Endothelial cell (in vitro differentiated cells): ENCODE measurements around the gene NIM1K. TPM values are rescaled to one million over a fixed set of nuclear protein-coding genes. Genes with fewer than 3 reads are reported as not detected.

Source experiments
- DNase-seq: peaks from one replicate; pipeline ENCODE4 v3.0.0; 2021; ENCODE audit warnings: low spot score
- H3K27ac Mint-ChIP-seq: one replicate; pipeline ENCODE4 v1.8.0; 2021; ENCODE audit warnings: mixed read lengths, inconsistent platforms; ENCODE audit not compliant: unreplicated experiment
- H3K27me3 Mint-ChIP-seq: one replicate; pipeline ENCODE4 v1.8.0; 2021; ENCODE audit warnings: mild to moderate bottlenecking, moderate library complexity, mixed read lengths, inconsistent platforms; ENCODE audit not compliant: unreplicated experiment
- H3K36me3 Mint-ChIP-seq: one replicate; pipeline ENCODE4 v1.8.0; 2021; ENCODE audit warnings: mild to moderate bottlenecking, low read depth, mixed read lengths, inconsistent platforms; ENCODE audit not compliant: unreplicated experiment
- H3K4me1 Mint-ChIP-seq: one replicate; pipeline ENCODE4 v1.8.0; 2021; ENCODE audit warnings: mild to moderate bottlenecking, mixed read lengths, inconsistent platforms; ENCODE audit not compliant: unreplicated experiment
- H3K4me3 Mint-ChIP-seq: one replicate; pipeline ENCODE4 v1.8.0; 2021; ENCODE audit warnings: mild to moderate bottlenecking, mixed read lengths, inconsistent platforms; ENCODE audit not compliant: unreplicated experiment
- H3K9me3 Mint-ChIP-seq: one replicate; pipeline ENCODE4 v1.8.0; 2021; ENCODE audit warnings: mixed read lengths, inconsistent platforms; ENCODE audit not compliant: unreplicated experiment
- total RNA-seq: library from RNA; stranded (reverse); fragmentation: NEBNext Ultra II Directional; extraction: Animal tissue kit (Norgen Biotek cat#: 25700); gene quantifications from one replicate; pipeline ENCODE4 v1.2.1, GENCODE V29; 2021; ENCODE audit not compliant: unreplicated experiment
- TF ChIP-seq, protein P1 (sequence below): fragments of 200-600 bp; sonication (generic); IDR thresholded peaks from one replicate; pipeline ENCODE4 v1.5.0; 2021; ENCODE audit warnings: antibody characterized with exemption; ENCODE audit not compliant: unreplicated experiment

The NIM1K gene
- total RNA-seq, 1 donor from 2014 or later = 0.15 TPM

DNA sequence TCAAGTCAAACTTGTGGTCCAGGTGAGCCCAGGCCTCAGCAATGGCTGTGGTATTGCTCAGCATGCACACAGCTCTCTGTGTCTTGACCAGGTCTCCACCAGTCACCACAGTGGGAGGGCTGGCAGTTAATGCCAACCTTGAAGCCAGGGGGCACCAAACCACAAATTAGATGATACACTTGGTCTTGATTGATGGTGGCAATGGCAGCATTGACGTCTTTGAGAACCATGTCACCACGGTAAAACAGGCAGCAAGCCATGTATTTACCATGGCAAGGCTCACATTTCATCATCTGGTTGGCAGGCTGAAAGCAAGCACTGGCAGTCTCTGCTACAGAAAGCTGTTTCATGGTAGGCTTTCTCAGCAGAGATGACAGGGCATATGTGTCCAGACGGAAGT lies 40.0 kb downstream of the NIM1K start:
- Mint-ChIP-seq H3K4me3 (no peak overlapping the region), H3K4me1 (no peaks in the 10 kb centered on the region), H3K27me3 (peaks cover 1% of the 10 kb centered on the region), H3K36me3 (no peaks in the 10 kb centered on the region), H3K27ac (no peak overlapping the region), H3K9me3 (no peaks in the 10 kb centered on the region)
- TF ChIP-seq, protein P1, sequence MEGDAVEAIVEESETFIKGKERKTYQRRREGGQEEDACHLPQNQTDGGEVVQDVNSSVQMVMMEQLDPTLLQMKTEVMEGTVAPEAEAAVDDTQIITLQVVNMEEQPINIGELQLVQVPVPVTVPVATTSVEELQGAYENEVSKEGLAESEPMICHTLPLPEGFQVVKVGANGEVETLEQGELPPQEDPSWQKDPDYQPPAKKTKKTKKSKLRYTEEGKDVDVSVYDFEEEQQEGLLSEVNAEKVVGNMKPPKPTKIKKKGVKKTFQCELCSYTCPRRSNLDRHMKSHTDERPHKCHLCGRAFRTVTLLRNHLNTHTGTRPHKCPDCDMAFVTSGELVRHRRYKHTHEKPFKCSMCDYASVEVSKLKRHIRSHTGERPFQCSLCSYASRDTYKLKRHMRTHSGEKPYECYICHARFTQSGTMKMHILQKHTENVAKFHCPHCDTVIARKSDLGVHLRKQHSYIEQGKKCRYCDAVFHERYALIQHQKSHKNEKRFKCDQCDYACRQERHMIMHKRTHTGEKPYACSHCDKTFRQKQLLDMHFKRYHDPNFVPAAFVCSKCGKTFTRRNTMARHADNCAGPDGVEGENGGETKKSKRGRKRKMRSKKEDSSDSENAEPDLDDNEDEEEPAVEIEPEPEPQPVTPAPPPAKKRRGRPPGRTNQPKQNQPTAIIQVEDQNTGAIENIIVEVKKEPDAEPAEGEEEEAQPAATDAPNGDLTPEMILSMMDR = no peak
- DNase-seq = no peak

DNA sequence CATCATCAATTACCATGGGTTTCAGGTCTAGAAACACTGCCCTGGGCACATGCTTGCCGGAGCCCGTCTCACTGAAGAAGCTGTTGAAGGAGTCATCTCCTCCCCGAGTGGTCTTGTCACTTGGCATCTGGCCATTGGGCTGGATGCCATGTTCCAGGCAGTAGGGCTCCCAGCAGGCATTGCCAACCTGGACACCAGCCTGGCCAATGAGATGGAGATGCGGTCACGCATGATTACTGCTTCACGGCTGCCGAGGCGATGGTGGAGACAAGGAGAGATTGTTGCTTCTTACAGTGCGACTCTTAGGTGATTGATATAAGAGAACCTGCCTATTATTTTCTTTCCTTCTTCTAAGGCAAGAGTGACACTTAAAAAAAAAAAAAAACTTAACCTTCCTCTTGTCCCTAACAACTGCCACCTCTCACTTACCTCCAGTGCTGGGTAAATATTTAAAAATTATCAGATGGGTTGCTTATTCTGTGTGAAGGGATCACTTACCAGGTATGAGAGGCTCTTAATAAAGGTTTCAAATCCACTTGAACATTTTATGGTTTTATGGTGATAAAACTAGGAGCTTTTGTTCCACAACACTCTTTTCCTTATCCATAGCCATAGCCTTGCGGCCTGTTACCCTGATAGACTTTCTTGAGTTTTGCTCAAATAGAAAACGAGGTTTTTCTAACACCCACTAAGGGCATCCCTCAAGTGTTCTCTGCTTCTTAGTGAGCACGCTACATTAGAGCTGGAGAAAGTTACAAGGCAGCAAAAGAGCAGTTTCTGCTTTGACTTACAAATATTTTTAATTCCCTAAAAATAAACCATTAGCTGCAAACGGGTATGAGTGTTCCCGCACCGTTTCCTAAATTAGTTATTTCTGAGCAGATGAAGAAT lies 41.2 kb downstream of the NIM1K start:
- Mint-ChIP-seq H3K4me3 (no peak overlapping the region), H3K9me3 (no peaks in the 10 kb centered on the region), H3K27ac (no peak overlapping the region), H3K4me1 (no peaks in the 10 kb centered on the region), H3K27me3 (no peaks in the 10 kb centered on the region), H3K36me3 (no peaks in the 10 kb centered on the region)
- TF ChIP-seq, protein P1 = no peak
- DNase-seq = no peak

DNA sequence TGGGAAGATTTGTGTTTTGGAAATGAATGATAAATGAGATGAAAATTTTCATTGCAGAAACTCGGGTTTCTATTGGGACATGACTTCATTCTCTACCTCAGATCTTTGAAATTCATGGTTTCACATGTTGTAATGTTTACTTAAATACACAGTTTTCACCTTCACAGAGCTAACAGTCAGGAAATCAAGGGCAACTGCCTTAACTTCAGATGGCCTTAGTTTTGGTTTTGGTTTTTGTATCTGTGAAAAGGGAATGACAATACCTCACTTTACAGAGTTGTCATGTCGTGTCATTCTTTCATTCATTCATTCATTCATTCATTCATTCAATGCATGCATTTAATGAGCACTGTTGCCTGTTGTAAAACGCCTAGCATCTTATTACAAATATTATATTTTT lies 41.9 kb downstream of the NIM1K start:
- Mint-ChIP-seq H3K27me3 (no peaks in the 10 kb centered on the region), H3K36me3 (no peaks in the 10 kb centered on the region), H3K9me3 (no peaks in the 10 kb centered on the region), H3K27ac (no peak overlapping the region), H3K4me1 (no peaks in the 10 kb centered on the region), H3K4me3 (no peak overlapping the region)
- no peak for DNase-seq
- TF ChIP-seq, protein P1 = no peak

DNA sequence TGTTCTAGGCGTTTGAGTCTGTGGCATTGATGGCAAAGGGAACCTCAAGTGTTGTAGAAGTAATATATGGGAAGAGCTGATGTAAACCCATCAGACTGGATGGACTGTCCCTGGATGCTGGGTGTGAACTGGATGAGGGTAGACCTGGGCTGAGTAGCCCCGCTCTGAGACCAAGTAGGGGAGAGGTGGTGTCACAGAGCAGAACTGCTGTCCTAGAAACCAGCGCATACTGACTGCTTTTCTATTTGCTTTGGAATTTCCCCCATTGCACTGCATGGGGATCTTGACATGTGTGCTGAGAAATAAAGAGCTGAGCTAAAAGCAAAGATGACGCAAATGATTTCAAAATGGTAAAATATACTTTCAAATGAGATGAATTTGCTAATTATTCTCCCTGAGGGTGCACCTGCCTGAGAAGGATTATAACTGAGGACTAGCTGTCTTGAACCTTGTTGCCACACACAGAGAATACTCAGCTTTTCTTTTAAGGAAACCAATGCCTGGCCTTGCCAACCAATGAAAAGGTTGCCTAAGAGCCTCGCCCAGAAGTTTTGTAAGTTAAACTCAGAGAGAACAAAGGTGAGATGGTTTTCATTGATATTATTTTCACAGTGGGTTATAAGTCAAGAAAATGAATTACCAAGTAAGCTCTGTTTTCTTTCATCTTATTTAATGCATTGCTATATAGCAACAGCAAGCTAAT lies 44.8 kb downstream of the NIM1K start:
- no peaks in the 10 kb centered on the region for H3K36me3 Mint-ChIP-seq
- H3K27me3 Mint-ChIP-seq = peaks cover 2% of the 10 kb centered on the region
- no peaks in the 10 kb centered on the region for H3K9me3 Mint-ChIP-seq
- no peak for DNase-seq
- no peak overlapping the region for H3K4me3 Mint-ChIP-seq
- no peaks in the 10 kb centered on the region for H3K4me1 Mint-ChIP-seq
- TF ChIP-seq, protein P1 = no peak
- no peak overlapping the region for H3K27ac Mint-ChIP-seq

DNA sequence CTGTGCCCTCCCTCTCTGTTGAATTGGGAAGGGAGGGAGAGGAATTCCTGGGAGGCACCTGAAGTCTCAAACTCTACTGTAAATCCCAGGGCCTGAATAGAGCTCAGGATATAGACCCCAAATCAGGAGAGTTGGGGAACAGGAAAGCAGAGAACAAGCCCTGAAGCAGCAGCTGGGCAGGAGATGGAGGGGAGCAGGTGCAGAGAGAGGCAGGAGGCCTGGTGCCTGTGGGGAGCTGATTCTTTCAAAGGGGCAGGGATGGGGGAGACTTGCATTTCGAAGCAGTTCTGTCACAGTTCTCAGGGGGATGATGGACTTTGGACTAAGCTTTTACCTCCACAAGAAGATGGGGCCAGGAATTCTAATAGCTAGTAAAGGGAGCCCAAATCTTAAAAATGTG lies 50.2 kb downstream of the NIM1K start:
- no peaks in the 10 kb centered on the region for H3K9me3 Mint-ChIP-seq
- H3K27ac Mint-ChIP-seq = no peak overlapping the region
- no peaks in the 10 kb centered on the region for H3K36me3 Mint-ChIP-seq
- TF ChIP-seq, protein P1 = no peak
- H3K4me1 Mint-ChIP-seq = peaks cover 7% of the 10 kb centered on the region
- DNase-seq = no peak
- no peak overlapping the region for H3K4me3 Mint-ChIP-seq
- H3K27me3 Mint-ChIP-seq = peaks cover 5% of the 10 kb centered on the region
